Cardiac septum (tissue), 1 donor: Measurements from ENCODE around the gene OSMR. TPM values are rescaled to one million over a fixed set of nuclear protein-coding genes. Genes with fewer than 3 reads are reported as not detected.

Source experiments
- DNase-seq: peaks from one replicate; pipeline ENCODE4 v3.0.0-alpha.2; 2020; ENCODE audit warnings: low spot score
- intact Hi-C: fragments of 100-400 bp; cut with DNase I; formaldehyde crosslinking; loops from one replicate; pipeline ENCODE4 v1.14.0; 2022
- long read RNA-seq: library from polyadenylated mRNA; unstranded; transcript quantifications from one replicate; pipeline ENCODE4 v2.0.0, GENCODE V29; 2021
- total RNA-seq: library from RNA; stranded (reverse); fragmentation: NEBNext Ultra II Directional; extraction: Animal tissue kit (Norgen Biotek cat#: 25700); gene quantifications from one replicate; pipeline ENCODE4 v1.2.1, GENCODE V29; 2021
- donor health status: DM: no; HTN: no; CAD: no.

OSMR gene
- total RNA-seq = 19.9 TPM
- long read RNA-seq, partial matches to known transcripts = 2 of 8 reads
- long read RNA-seq, other reads (novel, unspliced or antisense) = 5 of 8 reads

- intact Hi-C loops = loop anchor here (10.0 kb wide), 1 partner anchor 229 kb away; the partner anchor contains the start of gene RICTOR
- DNase-seq = peak; percentile 93
Measured at GRCh38 chr5:38845526-38846378, at the start of gene OSMR. Gene OSMR (plus strand): TSS chr5:38846012. CDS start chr5:38869045, 23,033 bp downstream.

GRCh38 chr5:38796742-38797108, 49.1 kb upstream of the OSMR start:
- no peak for DNase-seq
- intact Hi-C loops = no loop called here

- no peak for DNase-seq
- intact Hi-C loops = no loop called here
Measured at GRCh38 chr5:38797838-38798237, 48.0 kb upstream of the OSMR start.

GRCh38 chr5:38799556-38800377, 46.0 kb upstream of the OSMR start:
- intact Hi-C loops = loop anchor here (5.0 kb wide), 1 partner anchor 107 kb away; no protein-coding TSS in a partner anchor

GRCh38 chr5:38800515-38800914, 45.3 kb upstream of the OSMR start:
- no peak for DNase-seq
- intact Hi-C loops = loop anchor here (5.0 kb wide), 1 partner anchor 108 kb away; no protein-coding TSS in a partner anchor

More at GRCh38 chr5:38799556-38800377, 46.0 kb upstream of the OSMR start:
- DNase-seq = no peak

GRCh38 chr5:38802125-38802524, 43.7 kb upstream of the OSMR start:
- DNase-seq = no peak
- intact Hi-C loops = loop anchor here (5.0 kb wide), 1 partner anchor 110 kb away; no protein-coding TSS in a partner anchor

- intact Hi-C loops = loop anchor here (5.0 kb wide), 1 partner anchor 111 kb away; no protein-coding TSS in a partner anchor
- no peak for DNase-seq
Measured at GRCh38 chr5:38803246-38803645, 42.6 kb upstream of the OSMR start.

- no peak for DNase-seq
- intact Hi-C loops = loop anchor here (5.0 kb wide), 4 partner anchors 135 to 425 kb away; partner anchors contain the start of gene LIFR
Measured at GRCh38 chr5:38806775-38807258, 39.0 kb upstream of the OSMR start.

GRCh38 chr5:38807570-38808483, 38.0 kb upstream of the OSMR start:
- DNase-seq = no peak
- intact Hi-C loops = loop anchor here (2.0 to 5.0 kb wide), 5 partner anchors 136 to 426 kb away; partner anchors contain the start of gene LIFR

- DNase-seq = no peak
- intact Hi-C loops = loop anchor here (2.0 to 5.0 kb wide), 5 partner anchors 137 to 427 kb away; partner anchors contain the start of gene LIFR
Measured at GRCh38 chr5:38808666-38809343, 37.0 kb upstream of the OSMR start.

GRCh38 chr5:38809388-38810359, 36.1 kb upstream of the OSMR start:
- DNase-seq = peak; percentile 84
- intact Hi-C loops = loop anchor here (2.0 to 5.0 kb wide), 5 partner anchors 137 to 427 kb away; partner anchors contain the start of gene LIFR

GRCh38 chr5:38814879-38815278, 30.9 kb upstream of the OSMR start:
- no peak for DNase-seq
- intact Hi-C loops = no loop called here

GRCh38 chr5:38816083-38817030, 29.5 kb upstream of the OSMR start:
- DNase-seq = no peak
- intact Hi-C loops = no loop called here

- no peak for DNase-seq
- intact Hi-C loops = no loop called here
Measured at GRCh38 chr5:38821679-38822078, 24.1 kb upstream of the OSMR start.

- intact Hi-C loops = no loop called here
- no peak for DNase-seq
Measured at GRCh38 chr5:38823503-38823902, 22.3 kb upstream of the OSMR start.

- intact Hi-C loops = no loop called here
- DNase-seq = no peak
Measured at GRCh38 chr5:38824821-38825220, 21.0 kb upstream of the OSMR start.
